AG04449 (cell line): ENCODE data around the gene TLCD2.
"Not testable (repeated sequence)": the region's sequence is repeated elsewhere in the genome, so short reads cannot be mapped to it uniquely, and the experiment has no call there.

Experiments used
- CTCF ChIA-PET: fragments of 350-600 bp; formaldehyde crosslinking; extraction: SDS; loops from one replicate; lab custom pipeline; 2021; ENCODE audit warnings: antibody characterized with exemption; lab: Yijun Ruan, JAX
- POLR2A ChIA-PET: fragments of 400-600, 350-600 bp; formaldehyde crosslinking; extraction: SDS; loops from one replicate; lab custom pipeline; 2020; ENCODE audit warnings: antibody characterized with exemption, inconsistent platforms; lab: Yijun Ruan, JAX
- DNase-seq: peaks from one replicate; pipeline ENCODE4 v3.0.0-alpha.2; 2010; ENCODE audit warnings: low read depth, low spot score
- H3K4me3 ChIP-seq: 2 replicates; pipeline ENCODE4 v1.5.1; 2011; ENCODE audit warnings: low read depth, mild to moderate bottlenecking, control low read depth, low read length
- TF ChIP-seq, protein P1 (sequence below): IDR thresholded peaks from one replicate; pipeline ENCODE4 v1.5.1; 2011; ENCODE audit warnings: mild to moderate bottlenecking, moderate library complexity, low read length, control low read depth, inconsistent platforms; ENCODE audit not compliant: insufficient read depth; ENCODE audit errors: missing control alignments

TLCD2 gene

DNA sequence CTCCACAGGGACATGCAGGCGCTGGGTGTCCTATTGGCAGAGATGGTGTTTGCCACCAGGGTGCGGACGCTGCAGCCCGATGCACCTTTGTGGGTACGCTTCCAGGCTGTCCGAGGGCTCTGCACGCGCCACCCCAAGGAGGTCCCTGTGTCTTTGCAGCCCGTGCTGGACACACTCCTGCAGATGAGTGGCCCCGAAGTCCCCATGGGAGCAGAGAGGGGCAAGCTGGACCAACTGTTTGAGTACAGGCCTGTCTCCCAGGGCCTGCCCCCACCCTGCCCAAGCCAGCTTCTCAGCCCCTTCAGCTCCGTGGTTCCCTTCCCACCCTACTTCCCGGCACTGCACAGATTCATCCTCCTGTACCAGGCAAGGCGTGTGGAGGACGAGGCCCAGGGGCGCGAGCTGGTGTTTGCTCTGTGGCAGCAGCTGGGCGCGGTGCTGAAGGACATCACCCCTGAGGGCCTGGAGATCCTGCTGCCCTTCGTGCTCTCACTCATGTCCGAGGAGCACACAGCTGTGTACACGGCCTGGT lies 17.1 kb upstream of the TLCD2 start:
- no peak overlapping the region for H3K4me3 ChIP-seq
- POLR2A ChIA-PET, result interaction anchor here (0.8 to 1.7 kb wide), 2 partner anchors 11 to 25 kb away, joined by 3 to 14 read pairs; no protein-coding TSS in a partner anchor
- TF ChIP-seq, protein P1, sequence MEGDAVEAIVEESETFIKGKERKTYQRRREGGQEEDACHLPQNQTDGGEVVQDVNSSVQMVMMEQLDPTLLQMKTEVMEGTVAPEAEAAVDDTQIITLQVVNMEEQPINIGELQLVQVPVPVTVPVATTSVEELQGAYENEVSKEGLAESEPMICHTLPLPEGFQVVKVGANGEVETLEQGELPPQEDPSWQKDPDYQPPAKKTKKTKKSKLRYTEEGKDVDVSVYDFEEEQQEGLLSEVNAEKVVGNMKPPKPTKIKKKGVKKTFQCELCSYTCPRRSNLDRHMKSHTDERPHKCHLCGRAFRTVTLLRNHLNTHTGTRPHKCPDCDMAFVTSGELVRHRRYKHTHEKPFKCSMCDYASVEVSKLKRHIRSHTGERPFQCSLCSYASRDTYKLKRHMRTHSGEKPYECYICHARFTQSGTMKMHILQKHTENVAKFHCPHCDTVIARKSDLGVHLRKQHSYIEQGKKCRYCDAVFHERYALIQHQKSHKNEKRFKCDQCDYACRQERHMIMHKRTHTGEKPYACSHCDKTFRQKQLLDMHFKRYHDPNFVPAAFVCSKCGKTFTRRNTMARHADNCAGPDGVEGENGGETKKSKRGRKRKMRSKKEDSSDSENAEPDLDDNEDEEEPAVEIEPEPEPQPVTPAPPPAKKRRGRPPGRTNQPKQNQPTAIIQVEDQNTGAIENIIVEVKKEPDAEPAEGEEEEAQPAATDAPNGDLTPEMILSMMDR, result no peak
- DNase-seq, result no peak
- CTCF ChIA-PET, result no interaction called here

DNA sequence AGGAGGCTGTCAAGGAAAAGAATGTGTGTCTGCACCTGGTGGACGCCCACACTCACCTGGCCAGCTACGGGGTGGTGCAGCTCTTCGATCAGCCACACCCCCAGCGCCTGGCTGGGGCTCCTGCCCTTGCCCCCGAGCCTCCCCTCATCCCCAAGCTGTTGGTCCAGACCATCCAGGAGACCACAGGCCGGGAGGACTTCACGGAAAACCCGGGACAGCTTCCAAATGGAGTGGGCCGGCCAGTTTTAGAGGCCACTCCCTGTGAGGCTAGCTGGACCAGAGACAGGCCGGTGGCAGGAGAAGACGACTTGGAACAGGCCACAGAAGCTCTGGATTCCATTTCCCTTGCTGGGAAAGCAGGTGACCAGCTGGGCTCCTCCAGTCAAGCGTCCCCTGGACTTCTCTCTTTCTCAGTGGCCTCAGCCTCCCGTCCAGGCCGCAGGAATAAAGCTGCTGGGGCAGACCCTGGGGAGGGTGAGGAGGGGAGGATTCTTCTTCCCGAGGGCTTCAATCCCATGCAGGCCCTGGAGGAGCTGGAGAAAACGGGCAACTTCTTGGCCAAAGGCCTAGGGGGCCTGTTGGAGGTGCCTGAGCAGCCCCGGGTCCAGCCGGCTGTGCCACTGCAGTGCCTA lies 16.6 kb upstream of the TLCD2 start:
- ChIA-PET POLR2A (interaction anchor here (0.8 to 1.7 kb wide), 2 partner anchors 10 to 26 kb away, joined by 3 to 14 read pairs; no protein-coding TSS in a partner anchor), CTCF (interaction anchor here (2.1 kb wide), 1 partner anchor 58 kb away, joined by 6 read pairs; no protein-coding TSS in a partner anchor)
- H3K4me3 ChIP-seq, result no peak overlapping the region
- TF ChIP-seq, protein P1, result no peak
- DNase-seq, result no peak

DNA sequence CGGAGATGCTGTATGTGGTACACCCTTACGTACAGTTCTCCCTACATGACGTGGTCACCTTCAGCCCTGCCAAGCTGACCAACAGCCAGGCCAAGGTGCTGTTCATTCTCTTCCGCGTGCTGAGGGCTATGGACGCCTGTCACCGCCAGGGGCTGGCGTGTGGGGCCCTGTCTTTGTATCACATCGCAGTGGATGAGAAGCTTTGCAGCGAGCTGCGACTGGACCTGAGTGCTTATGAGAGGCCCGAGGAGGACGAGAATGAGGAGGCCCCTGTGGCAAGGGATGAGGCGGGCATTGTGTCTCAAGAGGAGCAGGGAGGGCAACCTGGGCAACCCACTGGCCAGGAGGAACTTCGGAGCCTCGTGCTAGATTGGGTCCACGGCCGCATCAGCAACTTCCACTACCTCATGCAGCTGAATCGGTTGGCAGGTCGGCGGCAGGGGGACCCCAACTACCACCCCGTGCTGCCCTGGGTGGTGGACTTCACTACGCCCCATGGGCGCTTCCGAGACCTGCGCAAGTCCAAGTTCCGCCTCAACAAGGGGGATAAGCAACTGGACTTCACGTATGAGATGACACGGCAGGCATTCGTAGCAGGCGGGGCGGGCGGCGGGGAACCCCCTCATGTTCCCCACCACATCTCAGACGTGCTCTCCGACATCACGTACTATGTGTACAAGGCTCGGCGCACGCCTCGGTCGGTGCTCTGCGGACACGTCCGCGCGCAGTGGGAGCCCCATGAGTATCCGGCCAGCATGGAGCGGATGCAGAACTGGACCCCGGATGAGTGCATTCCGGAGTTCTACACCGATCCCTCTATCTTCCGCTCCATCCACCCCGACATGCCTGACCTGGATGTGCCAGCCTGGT lies 15.7 kb upstream of the TLCD2 start:
- CTCF ChIA-PET, result interaction anchor here (1.3 to 2.1 kb wide), 2 partner anchors 40 to 59 kb away, joined by 4 to 6 read pairs; no protein-coding TSS in a partner anchor
- H3K4me3 ChIP-seq, result peak overlapping the region; percentile 63; the same call in 1 of the 2 replicates
- no peak for DNase-seq
- POLR2A ChIA-PET, result interaction anchor here (0.6 to 1.7 kb wide), 2 partner anchors 9 to 12 kb away, joined by 3 to 14 read pairs; no protein-coding TSS in a partner anchor
- TF ChIP-seq, protein P1, result no peak

DNA sequence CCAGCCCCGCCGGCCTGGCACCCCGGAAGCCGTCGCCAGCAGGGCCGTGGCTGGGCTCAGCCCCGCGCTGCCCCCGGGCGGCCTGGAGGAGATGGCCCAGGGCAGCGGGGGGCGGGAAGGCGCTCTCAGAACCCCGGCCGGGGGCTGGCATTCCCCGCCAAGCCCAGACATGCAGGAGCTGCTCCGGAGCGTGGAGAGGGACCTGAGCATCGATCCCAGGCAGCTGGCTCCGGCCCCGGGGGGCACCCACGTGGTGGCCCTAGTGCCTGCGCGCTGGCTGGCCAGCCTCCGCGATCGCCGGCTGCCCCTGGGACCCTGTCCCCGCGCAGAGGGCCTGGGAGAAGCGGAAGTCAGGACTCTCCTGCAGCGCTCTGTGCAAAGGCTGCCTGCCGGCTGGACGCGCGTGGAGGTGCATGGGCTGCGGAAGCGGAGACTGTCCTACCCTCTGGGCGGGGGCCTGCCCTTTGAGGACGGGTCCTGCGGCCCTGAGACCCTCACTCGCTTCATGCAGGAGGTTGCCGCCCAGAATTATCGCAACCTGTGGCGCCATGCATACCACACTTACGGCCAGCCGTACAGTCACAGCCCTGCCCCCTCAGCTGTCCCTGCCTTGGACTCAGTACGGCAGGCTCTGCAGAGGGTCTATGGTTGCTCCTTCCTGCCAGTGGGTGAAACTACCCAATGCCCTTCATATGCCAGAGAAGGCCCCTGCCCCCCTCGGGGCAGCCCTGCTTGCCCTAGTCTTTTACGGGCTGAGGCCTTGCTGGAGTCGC lies 14.9 kb upstream of the TLCD2 start:
- H3K4me3 ChIP-seq, result peak overlapping the region; percentile 63
- no peak for DNase-seq
- TF ChIP-seq, protein P1, result no peak
- CTCF ChIA-PET, result interaction anchor here (1.1 to 2.1 kb wide), 3 partner anchors 41 to 136 kb away, joined by 3 to 6 read pairs (median 4); no protein-coding TSS in a partner anchor
- POLR2A ChIA-PET, result interaction anchor here (0.8 kb wide), 1 partner anchor 39 kb away, joined by 3 read pairs; no protein-coding TSS in a partner anchor

DNA sequence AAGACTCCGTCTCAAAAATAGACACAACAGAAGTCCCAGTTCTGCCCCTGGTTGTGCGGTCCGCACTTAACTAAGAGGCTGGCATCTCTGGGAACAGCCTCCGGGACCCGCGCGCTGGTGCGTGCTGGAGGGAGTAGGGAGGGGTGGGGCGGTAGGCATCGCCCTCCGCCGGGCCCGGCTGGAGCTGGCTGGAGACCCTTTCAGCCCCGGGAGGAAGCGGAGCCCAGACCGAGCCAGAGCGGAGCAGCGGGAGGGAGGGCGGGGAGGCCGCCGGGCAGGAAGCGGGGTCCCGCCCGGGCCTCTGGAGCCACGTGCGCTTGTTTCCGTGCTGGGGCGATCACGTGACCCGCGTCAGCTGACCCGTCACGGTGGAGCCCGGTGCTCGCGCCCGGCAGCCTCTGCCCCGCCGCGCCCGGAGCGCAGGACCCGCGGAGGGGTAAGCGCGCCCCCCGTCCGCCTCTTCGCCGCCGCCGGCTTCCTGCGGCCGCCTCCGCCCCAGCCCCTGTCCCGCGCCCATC lies 14.2 kb upstream of the TLCD2 start, which contains the start of gene WDR81:
WDR81 (plus strand) TSS at position 354 of the 518 bp plus-strand sequence. CDS start 256 bp downstream, outside the sequence.
- TF ChIP-seq, protein P1, result no peak
- no peak for DNase-seq
- peak within 1 kb of the TSS; percentile 63 for H3K4me3 ChIP-seq
- POLR2A ChIA-PET, result interaction anchor here (0.8 to 1.2 kb wide), 2 partner anchors 40 to 49 kb away, joined by 3 to 5 read pairs; no protein-coding TSS in a partner anchor
- CTCF ChIA-PET, result interaction anchor here (0.7 to 1.5 kb wide), 3 partner anchors 11 to 136 kb away, joined by 3 to 8 read pairs (median 3); no protein-coding TSS in a partner anchor

DNA sequence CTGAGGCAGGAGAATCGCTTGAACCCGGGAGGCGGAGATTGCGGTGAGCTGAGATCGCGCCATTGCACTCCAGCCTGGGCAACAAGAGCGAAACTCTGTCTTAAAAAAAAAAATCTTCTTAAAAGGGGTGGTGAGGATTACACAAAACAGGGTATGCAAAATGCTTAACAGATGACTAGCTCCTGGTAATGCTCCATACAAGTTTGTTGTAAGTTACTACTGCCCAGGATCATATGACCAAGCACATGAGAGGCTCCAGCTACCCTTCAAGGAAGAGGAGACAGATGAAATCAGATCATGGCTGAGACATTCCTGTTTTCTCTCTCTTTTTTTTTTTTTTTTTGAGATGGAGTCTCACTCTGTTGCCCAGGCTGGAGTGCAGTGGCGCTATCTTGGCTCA lies 11.8 kb upstream of the TLCD2 start:
- CTCF ChIA-PET, result interaction anchor here (0.6 to 7.2 kb wide), 26 partner anchors 8 to 939 kb away, joined by 3 to 180 read pairs (median 8); partner anchors contain the start of genes RPA1, SERPINF1 and SMYD4
- DNase-seq, result peak; percentile 59
- POLR2A ChIA-PET, result interaction anchor here (0.6 kb wide), 1 partner anchor 9 kb away, joined by 4 read pairs; no protein-coding TSS in a partner anchor
- not testable (repeated sequence) for H3K4me3 ChIP-seq
